ENCODE measurements around the gene OR2B6.

The OR2B6 gene

GRCh38 chr6:28001351-28001750, 44.3 kb downstream of the OR2B6 start:
- DNase-seq = no peak

- DNase-seq = no peak
These were observed 44.7 kb downstream of the OR2B6 start for GRCh38 chr6:28001751-28002150.

DNA sequence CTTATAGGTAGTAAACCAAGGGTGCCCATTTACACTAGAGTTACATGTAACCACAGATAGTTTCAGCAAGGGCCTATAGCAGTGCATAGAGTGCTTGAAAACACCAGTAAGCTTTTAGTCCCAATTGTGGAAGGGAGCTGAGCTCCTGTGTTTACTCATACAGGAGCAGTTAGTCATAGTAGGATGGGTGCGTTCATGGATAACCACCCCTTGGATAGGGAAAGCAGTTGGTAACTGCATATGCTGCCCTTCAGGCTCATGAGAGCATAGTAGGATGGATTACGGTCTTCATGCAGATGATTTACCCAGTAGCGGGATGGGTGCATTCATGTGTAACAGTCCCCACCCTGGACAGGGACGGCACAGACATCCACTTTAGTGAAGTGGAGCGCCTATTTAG, 45.1 kb downstream of the OR2B6 start:
- no peak for DNase-seq

DNA sequence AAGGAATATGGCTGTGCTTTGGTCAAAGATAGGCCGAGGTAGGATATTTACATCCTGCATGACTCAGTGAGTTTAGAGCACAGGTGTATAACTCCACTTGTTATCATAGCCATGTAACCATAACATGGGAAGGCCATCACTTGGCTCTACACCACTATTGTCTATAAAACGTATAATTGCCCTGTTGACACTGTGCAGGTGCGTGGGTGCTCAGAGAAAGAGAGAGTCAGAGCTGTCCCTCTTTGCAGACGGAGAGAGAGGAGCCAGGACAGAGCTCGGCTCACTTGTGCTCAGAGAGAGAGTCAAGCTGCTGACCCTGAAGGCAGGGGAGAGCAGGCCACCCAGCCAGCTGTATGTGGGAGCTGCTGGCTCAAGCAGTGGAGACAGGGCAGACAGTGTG, 46.0 kb downstream of the OR2B6 start:
- DNase-seq = no peak

DNA sequence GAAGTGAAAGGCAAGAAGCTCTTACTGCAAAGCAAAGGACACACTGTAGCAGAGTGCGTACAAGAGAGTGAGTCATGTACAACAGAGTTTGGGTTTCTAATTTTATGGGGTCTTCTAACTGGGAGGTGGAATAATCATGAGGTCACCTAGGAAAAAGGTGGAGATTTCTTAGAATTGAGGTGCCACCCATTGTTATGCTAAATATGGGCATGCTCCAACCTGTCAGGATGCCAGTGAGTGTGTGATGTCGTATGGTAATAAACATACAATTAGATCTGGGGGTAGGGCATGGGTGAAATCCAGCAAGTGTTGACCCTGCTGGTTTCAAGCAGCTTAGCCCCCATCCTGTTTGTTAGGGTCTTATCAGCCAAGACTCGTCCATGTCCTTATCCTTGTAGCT, 46.6 kb downstream of the OR2B6 start:
- no peak for DNase-seq

DNA sequence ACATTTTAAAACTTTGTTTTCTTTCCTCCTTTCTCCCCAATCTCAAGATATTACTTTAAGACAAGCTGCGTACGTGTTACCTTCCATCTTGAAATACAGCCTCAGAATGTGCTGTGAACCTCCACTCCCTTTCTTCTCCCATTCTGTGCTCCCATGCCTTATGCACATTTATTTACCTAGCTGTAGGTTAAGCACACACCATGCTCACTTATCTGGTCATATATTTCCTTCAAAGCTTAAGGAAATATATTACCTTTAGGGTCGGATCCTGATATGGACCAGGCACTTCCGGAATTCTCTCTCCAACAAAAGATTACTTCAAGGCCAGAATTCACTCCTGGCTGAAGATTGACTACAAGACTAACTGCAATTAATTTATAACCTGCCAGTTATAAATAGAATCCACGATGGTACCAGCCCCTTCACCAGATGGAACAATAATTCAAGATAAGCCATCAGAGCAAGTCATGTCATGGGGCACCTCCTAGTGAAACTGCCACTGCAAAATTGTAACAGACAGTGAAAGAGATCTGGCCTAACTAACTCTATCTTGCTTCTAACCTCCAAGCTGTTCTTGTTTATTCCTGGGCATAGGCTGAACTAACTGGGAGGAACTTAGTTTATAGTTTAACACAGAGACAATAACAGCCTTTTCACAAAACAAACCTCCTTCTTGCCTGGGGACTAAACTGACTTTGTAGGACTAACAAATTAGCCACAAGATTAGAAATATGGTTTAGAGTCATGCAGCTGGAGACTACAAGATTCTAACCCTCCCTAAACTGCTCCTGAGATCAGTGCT, 47.5 kb downstream of the OR2B6 start:
- no peak for DNase-seq

- DNase-seq = no peak
These were observed 48.3 kb downstream of the OR2B6 start for GRCh38 chr6:28005152-28005890.

GRCh38 chr6:28005975-28006374, 48.9 kb downstream of the OR2B6 start:
- DNase-seq = no peak

Data from NCI-H446 (cell line).